ENCODE results near the gene ADAMTS8.

GRCh38 chr11:130394615-130395014 lies 33.8 kb downstream of the ADAMTS8 start:
- no peak for TF ChIP-seq POLR2A (IDR thresholded peaks at IDR 0.05)
- no peak for TF ChIP-seq CTCF (IDR thresholded peaks at IDR 0.05)

Measured in right lobe of liver (tissue), 4 donors.